GM23248 (cell line): ENCODE measurements around the gene MAGI1.

Source experiments
- EZH2 ChIP-seq: fragments of 200-600 bp; sonication (generic); IDR thresholded peaks from 2 replicates; pipeline ENCODE4 v1.6.1; 2018; ENCODE audit warnings: antibody characterized with exemption, mild to moderate bottlenecking; ENCODE audit not compliant: insufficient read depth, poor library complexity, severe bottlenecking
- EZH2phosphoT487 ChIP-seq: fragments of 200-600 bp; sonication (generic); IDR thresholded peaks from 2 replicates; pipeline ENCODE4 v1.6.1; 2018; ENCODE audit warnings: antibody characterized with exemption, moderate library complexity, mild to moderate bottlenecking, low read depth; ENCODE audit not compliant: insufficient read depth

- TF ChIP-seq EZH2 (no peak), EZH2phosphoT487 (no peak)
Observed at GRCh38 chr3:65627062-65627461, 411.7 kb downstream of the MAGI1 start.
